IMR-90 (cell line): ENCODE data around the gene CHRM4. TPM values are rescaled to one million over a fixed set of nuclear protein-coding genes. Genes with fewer than 3 reads are reported as not detected.
A peak's percentile ranks its signal among the peaks of the same experiment; 100 is the strongest.

Experiments used
- ATAC-seq: fragments of 200-7000 bp; cut with Tn5 transposase; 2 replicates; pipeline ENCODE4 v1.9.1; 2020; ENCODE audit warnings: low read depth, mild to moderate bottlenecking, moderate library complexity
- BruUV-seq: library from RNA; stranded (reverse); fragments of 400-500 nt; replicated peaks from 2 replicates; lab custom pipeline; 2021; lab: Mats Ljungman, UMichigan
- CTCF ChIA-PET: fragments of 300-600 bp; formaldehyde crosslinking; extraction: SDS; loops from one replicate; lab custom pipeline; 2021; ENCODE audit warnings: antibody characterized with exemption; lab: Yijun Ruan, JAX
- POLR2A ChIA-PET: fragments of 300-600 bp; sonication (Branson Sonifier 250); formaldehyde crosslinking; loops from one replicate; lab custom pipeline; 2022; ENCODE audit warnings: antibody characterized with exemption; ENCODE audit not compliant: unreplicated experiment; lab: Charles Lee
- DNase-seq: peaks from one replicate; pipeline ENCODE4 v3.0.0; 2013
- H2AFZ ChIP-seq: replicated peaks from 2 replicates; pipeline ENCODE3; 2013; ENCODE audit warnings: low read length, mild to moderate bottlenecking; ENCODE audit not compliant: poor library complexity
- H2AK5ac ChIP-seq: 2 replicates; pipeline ENCODE4 v1.6.1; 2013; ENCODE audit warnings: low read depth, low read length, inconsistent platforms
- H2AK9ac ChIP-seq: replicated peaks from 2 replicates; pipeline ENCODE3; 2013; ENCODE audit warnings: mild to moderate bottlenecking, low read depth, low read length, moderate library complexity; ENCODE audit not compliant: poor library complexity
- H2BK120ac ChIP-seq: 2 replicates; pipeline ENCODE4 v1.6.1; 2013; ENCODE audit warnings: low read depth, low read length, inconsistent platforms
- H2BK15ac ChIP-seq: 3 replicates; pipeline ENCODE4 v1.6.1; 2013; ENCODE audit warnings: low read depth, low read length, inconsistent platforms
- H2BK20ac ChIP-seq: 2 replicates; pipeline ENCODE4 v1.6.1; 2013; ENCODE audit warnings: low read depth, mild to moderate bottlenecking, inconsistent platforms, low read length, moderate library complexity
- H2BK5ac ChIP-seq: 2 replicates; pipeline ENCODE4 v1.6.1; 2013; ENCODE audit warnings: mild to moderate bottlenecking, low read depth, low read length, inconsistent platforms; ENCODE audit not compliant: poor library complexity, severe bottlenecking
- H3K14ac ChIP-seq: replicated peaks from 2 replicates; pipeline ENCODE4 v1.6.1; 2013; ENCODE audit warnings: low read depth, low read length, inconsistent platforms
- H3K18ac ChIP-seq: 2 replicates; pipeline ENCODE4 v1.6.1; 2013; ENCODE audit warnings: low read depth, low read length, control low read depth
- H3K23ac ChIP-seq: 2 replicates; pipeline ENCODE4 v1.6.1; 2013; ENCODE audit warnings: low read depth, low read length, inconsistent platforms
- H3K27ac ChIP-seq: 2 replicates; pipeline ENCODE4 v1.5.1; 2013; ENCODE audit warnings: mild to moderate bottlenecking, control low read depth, low read length; ENCODE audit not compliant: insufficient read depth
- H3K27me3 ChIP-seq: 2 replicates; pipeline ENCODE4 v1.6.1; 2013; ENCODE audit warnings: low read length; ENCODE audit not compliant: control insufficient read depth, insufficient read depth
- H3K36me3 ChIP-seq: 2 replicates; pipeline ENCODE4 v1.6.1; 2013; ENCODE audit warnings: low read length, mixed read lengths; ENCODE audit not compliant: control insufficient read depth, insufficient read depth
- H3K4ac ChIP-seq: 2 replicates; pipeline ENCODE4 v1.6.1; 2013; ENCODE audit warnings: low read depth, low read length, inconsistent platforms
- H3K4me1 ChIP-seq: 2 replicates; pipeline ENCODE4 v1.6.1; 2013; ENCODE audit warnings: low read length, mixed read lengths; ENCODE audit not compliant: control insufficient read depth, insufficient read depth
- H3K4me2 ChIP-seq: 2 replicates; pipeline ENCODE4 v1.6.1; 2013; ENCODE audit warnings: low read depth, mild to moderate bottlenecking, control low read depth, low read length, moderate library complexity
- H3K4me3 ChIP-seq: 2 replicates; pipeline ENCODE4 v1.5.1; 2013; ENCODE audit warnings: low read depth, mild to moderate bottlenecking, control low read depth, low read length, moderate library complexity; ENCODE audit not compliant: insufficient read depth
- H3K56ac ChIP-seq: 2 replicates; pipeline ENCODE4 v1.6.1; 2013; ENCODE audit warnings: low read length, inconsistent platforms; ENCODE audit not compliant: insufficient read depth; ENCODE audit errors: extremely low read depth
- H3K79me1 ChIP-seq, 2 experiments: 2 replicates each; pipeline ENCODE4 v1.6.1; 2013; ENCODE audit warnings: low read length in 2 of 2, inconsistent platforms in 1 of 2, low read depth in 1 of 2
- H3K9ac ChIP-seq: 2 replicates; pipeline ENCODE4 v1.6.1; 2013; ENCODE audit warnings: low read depth, low read length, control low read depth
- H3K9me1 ChIP-seq: 2 replicates; pipeline ENCODE4 v1.6.1; 2013; ENCODE audit warnings: low read length, inconsistent platforms; ENCODE audit not compliant: insufficient read depth
- H3K9me3 ChIP-seq: 2 replicates; pipeline ENCODE4 v1.6.1; 2013; ENCODE audit warnings: low read length; ENCODE audit not compliant: control insufficient read depth, insufficient read depth
- H4K20me1 ChIP-seq: 2 replicates; pipeline ENCODE4 v1.6.1; 2013; ENCODE audit warnings: low read length, inconsistent platforms; ENCODE audit not compliant: insufficient read depth
- H4K5ac ChIP-seq: 2 replicates; pipeline ENCODE4 v1.6.1; 2013; ENCODE audit warnings: mild to moderate bottlenecking, low read depth, low read length, control low read depth
- H4K8ac ChIP-seq, 2 experiments: 2 replicates each; pipeline ENCODE4 v1.6.1; 2013; ENCODE audit warnings: low read depth in 2 of 2, low read length in 2 of 2, control low read depth in 1 of 2, inconsistent platforms in 1 of 2
- H4K91ac ChIP-seq: 2 replicates; pipeline ENCODE4 v1.6.1; 2013; ENCODE audit warnings: low read depth, low read length, inconsistent platforms; ENCODE audit not compliant: insufficient read depth
- CEBPB ChIP-seq: IDR thresholded peaks from 2 replicates; pipeline ENCODE4 v1.6.1; 2012; ENCODE audit warnings: low read depth, low read length, improper control_type of control experiment
- CHD1 ChIP-seq: IDR thresholded peaks from 2 replicates; pipeline ENCODE4 v1.6.1; 2012; ENCODE audit warnings: low read depth, low read length, improper control_type of control experiment
- MAZ ChIP-seq: IDR thresholded peaks from 2 replicates; pipeline ENCODE4 v1.6.1; 2012; ENCODE audit warnings: low read depth, mild to moderate bottlenecking, low read length, improper control_type of control experiment, moderate library complexity, borderline replicate concordance
- NFE2L2 ChIP-seq: fragments of 150-350 bp; IDR thresholded peaks from 2 replicates; pipeline ENCODE4 v1.6.1; 2016; ENCODE audit warnings: low read depth, mild to moderate bottlenecking, low read length
- WGBS, 2 experiments: methylation state at CpG; one replicate each; pipeline versions ENCODE4 v1.1.5 to v1.1.7; 2013; ENCODE audit warnings: missing lambda C conversion rate in 2 of 2; ENCODE audit not compliant: insufficient read length in 1 of 2; ENCODE audit errors: extremely low coverage in 2 of 2; 5-methylcytosine and 5-hydroxymethylcytosine counted together
- dilution Hi-C: fragments of 300-500 bp; cut with HindIII; formaldehyde crosslinking; loops from one replicate; pipeline ENCODE4 v1.14.3; 2018; ENCODE audit warnings: low sequenced_read_pairs; ENCODE audit not compliant: unreplicated experiment
- in situ Hi-C: fragments of 300-500 bp; cut with MboI; formaldehyde crosslinking; loops from 3 replicates; pipeline ENCODE4 v1.14.3; 2019; ENCODE audit warnings: low sequenced_read_pairs, inconsistent platforms, mixed read lengths
- intact Hi-C: fragments of 100-400 bp; cut with micrococcal nuclease; formaldehyde crosslinking; loops from 2 replicates; pipeline ENCODE4 v1.10.0; 2022
- polyA plus RNA-seq, 3 experiments: library from polyadenylated mRNA; depleted of rRNA; stranded (reverse); fragments of >200 nt; gene quantifications; 2 replicates each; pipeline ENCODE4 v1.2.3, GENCODE V29; 2012; ENCODE audit warnings: low replicate concordance in 1 of 3
- total RNA-seq: library from RNA; depleted of rRNA; stranded (reverse); fragments of >200 nt; gene quantifications from 2 replicates; pipeline ENCODE4 v1.2.3, GENCODE V29; 2012

Gene CHRM4
- total and polyA plus RNA-seq, 2 of the 4 experiments (the other 2 are of a cell fraction): 0.09 to 0.18 TPM

DNA sequence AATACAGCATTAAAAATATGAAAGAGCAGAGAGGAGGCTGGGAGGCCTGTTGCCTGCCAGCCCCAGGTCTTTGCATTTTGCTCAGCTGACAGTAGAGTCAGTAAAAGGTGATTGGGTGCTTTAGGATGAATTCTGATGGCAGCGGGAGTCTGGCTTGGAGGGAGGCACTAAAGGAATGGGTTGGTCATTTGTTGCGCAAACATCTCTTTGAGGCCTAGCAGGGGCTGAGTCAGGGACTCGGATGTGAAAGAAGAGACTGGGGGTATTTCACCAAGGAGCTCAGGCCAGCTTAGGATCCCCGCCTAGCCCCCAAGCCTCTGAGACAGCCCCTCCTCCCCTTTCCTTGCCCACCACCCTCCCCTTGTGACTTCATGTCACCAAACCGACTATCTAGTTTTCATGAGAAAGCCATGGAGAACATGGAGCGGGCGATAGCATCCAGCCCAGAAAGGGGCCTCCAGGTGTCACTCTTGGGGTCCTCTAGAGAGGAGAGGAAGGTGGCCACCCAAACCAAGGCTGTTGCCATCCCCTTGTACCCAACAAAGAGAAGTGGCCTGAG, 34.6 kb downstream of the CHRM4 start:
- ATAC-seq (peak; percentile 46), DNase-seq (peak; percentile 85)
- no peak overlapping the region for H2BK120ac ChIP-seq
- ChIA-PET CTCF (no interaction called here), POLR2A (no interaction called here)
- peaks cover 35 to 72% of the 10 kb centered on the region in 2 experiments for H3K79me1 ChIP-seq
- H3K4me3 ChIP-seq: no peak overlapping the region
- no peak overlapping the region for H2AFZ ChIP-seq
- no peak overlapping the region for H2BK15ac ChIP-seq
- no TSS peak for BruUV-seq
- H3K9me3 ChIP-seq: no peaks in the 10 kb centered on the region
- H3K4ac ChIP-seq: 0 out of 2 replicates have a peak overlapping the region, but pooled peaks have one; percentile 34
- no peak overlapping the region for H4K5ac ChIP-seq
- peak overlapping the region; percentile 9 for H2BK5ac ChIP-seq
- 0% methylated on average over 1 of the region's 7 CpGs; no CpG with 5 or more reads in 1 of the 2 experiments for WGBS, 2 experiments
- H4K91ac ChIP-seq: no peak overlapping the region; the same call in 1 of the 2 replicates
- no peak overlapping the region for H3K4me2 ChIP-seq
- no peak overlapping the region for H2AK5ac ChIP-seq
- no peak overlapping the region for H3K18ac ChIP-seq
- H3K9me1 ChIP-seq: peaks cover 8% of the 10 kb centered on the region
- intact Hi-C loops: no loop called here
- no peak overlapping the region for H2BK20ac ChIP-seq
- no peaks in the 10 kb centered on the region for H3K36me3 ChIP-seq
- no peak for TF ChIP-seq MAZ
- TF ChIP-seq NFE2L2: peak; percentile 20; the same call in 1 of the 2 replicates
- TF ChIP-seq CEBPB: peak; percentile 99
- no peak for TF ChIP-seq CHD1
- dilution Hi-C loops: no loop called here
- H2AK9ac ChIP-seq: no peak overlapping the region
- no peak overlapping the region for H3K56ac ChIP-seq
- peak overlapping the region; percentile 26; the same call in 1 of the 2 replicates for H3K27ac ChIP-seq
- no peak overlapping the region for H3K14ac ChIP-seq
- H3K9ac ChIP-seq: no peak overlapping the region
- in situ Hi-C loops: no loop called here
- no peak overlapping the region for H3K23ac ChIP-seq
- peaks cover 18% of the 10 kb centered on the region for H4K20me1 ChIP-seq
- H3K4me1 ChIP-seq: peaks cover 25% of the 10 kb centered on the region
- no peak overlapping the region for H4K8ac ChIP-seq
- H3K27me3 ChIP-seq: no peaks in the 10 kb centered on the region
